ENCODE results near the gene WBP1L. TPM values are rescaled to one million over a fixed set of nuclear protein-coding genes. Genes with fewer than 3 reads are reported as not detected.

WBP1L gene
- total RNA-seq, 1 donor from 2014 or later, result 30.7 TPM

DNA sequence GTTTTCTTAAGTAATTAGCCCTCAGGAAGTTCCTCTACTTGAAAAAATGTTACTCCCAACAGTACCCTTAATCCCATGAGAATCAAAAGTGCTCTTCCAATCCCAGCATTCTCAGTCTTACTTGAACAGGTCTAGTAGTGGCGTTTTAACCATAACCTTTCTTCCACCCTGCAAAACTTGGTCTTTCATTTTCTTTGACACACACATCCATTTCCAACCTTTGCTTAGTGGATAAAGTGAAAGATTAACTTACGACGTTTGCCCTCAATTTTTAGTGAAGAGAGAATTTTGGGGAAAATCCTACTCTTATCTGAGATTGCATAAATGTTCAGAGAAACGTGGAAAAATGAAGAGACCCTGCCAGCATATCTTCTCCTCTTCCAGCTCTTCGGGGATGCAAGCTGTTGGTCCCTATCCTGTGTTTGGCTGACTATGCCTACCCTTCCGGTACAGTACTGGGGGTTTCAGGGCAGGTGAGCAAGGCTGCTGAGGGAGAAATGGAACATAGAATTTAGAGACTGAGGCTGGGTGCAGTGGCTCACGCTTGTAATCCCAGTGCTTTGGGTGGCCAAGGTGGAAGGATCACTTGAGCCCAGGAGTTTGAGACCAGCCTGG, 18.8 kb downstream of the WBP1L start:
- H3K9me3 Mint-ChIP-seq (ENCODE audit: low read depth), result peaks cover 2% of the 10 kb centered on the region
- TF ChIP-seq, protein P1, sequence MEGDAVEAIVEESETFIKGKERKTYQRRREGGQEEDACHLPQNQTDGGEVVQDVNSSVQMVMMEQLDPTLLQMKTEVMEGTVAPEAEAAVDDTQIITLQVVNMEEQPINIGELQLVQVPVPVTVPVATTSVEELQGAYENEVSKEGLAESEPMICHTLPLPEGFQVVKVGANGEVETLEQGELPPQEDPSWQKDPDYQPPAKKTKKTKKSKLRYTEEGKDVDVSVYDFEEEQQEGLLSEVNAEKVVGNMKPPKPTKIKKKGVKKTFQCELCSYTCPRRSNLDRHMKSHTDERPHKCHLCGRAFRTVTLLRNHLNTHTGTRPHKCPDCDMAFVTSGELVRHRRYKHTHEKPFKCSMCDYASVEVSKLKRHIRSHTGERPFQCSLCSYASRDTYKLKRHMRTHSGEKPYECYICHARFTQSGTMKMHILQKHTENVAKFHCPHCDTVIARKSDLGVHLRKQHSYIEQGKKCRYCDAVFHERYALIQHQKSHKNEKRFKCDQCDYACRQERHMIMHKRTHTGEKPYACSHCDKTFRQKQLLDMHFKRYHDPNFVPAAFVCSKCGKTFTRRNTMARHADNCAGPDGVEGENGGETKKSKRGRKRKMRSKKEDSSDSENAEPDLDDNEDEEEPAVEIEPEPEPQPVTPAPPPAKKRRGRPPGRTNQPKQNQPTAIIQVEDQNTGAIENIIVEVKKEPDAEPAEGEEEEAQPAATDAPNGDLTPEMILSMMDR (IDR thresholded peaks at IDR 0.05; ENCODE audit: unreplicated experiment), result no peak

DNA sequence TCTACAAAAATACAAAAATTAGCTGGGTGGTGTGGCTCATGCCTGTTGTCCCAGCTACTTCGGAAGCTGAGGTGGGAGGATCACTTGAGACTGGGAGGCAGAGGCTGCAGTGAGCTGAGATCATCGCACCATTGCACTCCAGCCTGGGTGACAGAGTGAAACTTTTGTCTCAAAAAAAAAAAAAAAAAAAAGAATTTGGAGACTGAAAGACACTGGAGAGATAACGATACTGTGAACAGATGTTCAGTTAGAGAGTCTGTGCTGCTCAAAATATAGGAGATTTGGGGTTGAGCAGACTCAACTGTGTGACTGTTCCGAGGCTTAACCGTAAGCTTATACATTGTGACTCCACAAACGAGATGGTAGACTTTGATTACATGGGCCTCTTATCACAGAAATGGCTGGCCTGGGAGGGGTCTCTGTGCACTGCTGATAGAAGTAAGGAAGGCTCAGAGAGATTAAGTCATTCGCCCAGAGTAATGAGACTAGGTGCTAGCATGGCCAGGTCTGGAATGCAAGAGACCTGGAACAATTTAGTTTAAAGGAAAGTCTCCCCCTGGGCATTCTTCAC, 19.4 kb downstream of the WBP1L start:
- Mint-ChIP-seq H3K27me3 (no peaks in the 10 kb centered on the region), H3K36me3 (ENCODE audit: insufficient read depth) (peaks cover 7% of the 10 kb centered on the region), H3K4me3 (ENCODE audit: low read depth) (no peak overlapping the region), H3K4me1 (ENCODE audit: low read depth) (peaks cover 15% of the 10 kb centered on the region), H3K27ac (peak overlapping the region; percentile 35), H3K9me3 (ENCODE audit: low read depth) (peaks cover 2% of the 10 kb centered on the region)
- TF ChIP-seq, protein P1 (IDR thresholded peaks at IDR 0.05; ENCODE audit: unreplicated experiment), result no peak
- no peak for DNase-seq (ENCODE audit: low spot score, unreplicated experiment)

More for the DNA sequence above, 18.8 kb downstream of the WBP1L start:
- peak overlapping the region; percentile 35 for H3K27ac Mint-ChIP-seq
- no peaks in the 10 kb centered on the region for H3K27me3 Mint-ChIP-seq
- H3K4me1 Mint-ChIP-seq (ENCODE audit: low read depth), result peaks cover 15% of the 10 kb centered on the region
- DNase-seq (ENCODE audit: low spot score, unreplicated experiment), result no peak
- H3K4me3 Mint-ChIP-seq (ENCODE audit: low read depth), result no peak overlapping the region
- H3K36me3 Mint-ChIP-seq (ENCODE audit: insufficient read depth), result peaks cover 7% of the 10 kb centered on the region

DNA sequence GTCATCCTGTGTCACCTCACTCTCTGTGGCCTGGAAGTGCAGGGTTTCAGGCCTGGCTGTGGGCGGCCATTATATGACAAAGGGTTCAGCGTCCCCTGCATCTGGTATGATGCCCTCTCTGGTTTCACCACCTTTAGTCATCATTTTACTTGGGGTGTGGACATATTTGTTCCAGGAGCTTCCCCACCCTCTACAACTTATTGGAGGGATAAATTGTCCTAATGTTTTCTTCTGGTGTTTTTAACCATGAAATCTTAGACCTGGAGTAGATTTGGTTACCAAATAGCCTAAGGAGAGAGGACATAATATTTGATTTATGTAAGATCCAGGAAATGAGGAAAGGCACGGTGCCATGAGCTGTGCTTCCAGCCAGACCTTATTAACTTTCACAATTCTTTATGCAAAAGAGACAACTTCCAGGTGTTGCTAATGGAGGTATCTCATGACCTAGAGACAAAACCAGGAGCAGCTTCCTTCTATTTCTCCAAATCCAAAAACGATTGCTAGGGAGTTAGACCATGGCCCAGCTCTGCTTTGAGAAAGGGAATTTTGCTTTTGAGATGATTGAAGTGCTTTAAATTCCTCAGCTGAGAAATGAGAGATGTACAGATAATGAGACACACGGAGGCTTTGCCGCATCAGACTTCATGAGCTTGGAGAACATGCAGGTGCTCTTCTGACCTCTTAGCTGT, 20.9 kb downstream of the WBP1L start:
- no peak for DNase-seq (ENCODE audit: low spot score, unreplicated experiment)
- Mint-ChIP-seq H3K4me3 (ENCODE audit: low read depth) (no peak overlapping the region), H3K27ac (no peak overlapping the region)

DNA sequence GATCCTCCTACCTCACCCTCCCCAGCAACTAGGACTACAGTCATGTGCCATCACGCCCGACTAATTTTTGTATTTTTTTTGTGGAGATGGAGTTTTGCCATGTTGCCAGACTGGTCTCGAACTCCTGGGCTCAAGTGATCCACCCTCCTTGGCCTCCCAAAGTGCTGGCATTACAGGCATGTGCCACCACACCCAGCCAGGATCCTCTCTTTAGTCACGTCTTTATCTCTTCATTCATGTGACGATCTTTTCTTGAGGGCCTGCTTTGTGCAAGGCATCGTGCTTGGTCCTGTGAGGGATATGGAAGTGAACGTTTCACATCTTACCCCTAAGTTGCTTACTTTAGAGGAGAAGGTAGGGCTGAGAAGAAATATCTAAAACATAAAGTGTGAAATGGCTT, 21.6 kb downstream of the WBP1L start:
- TF ChIP-seq, protein P1 (IDR thresholded peaks at IDR 0.05; ENCODE audit: unreplicated experiment), result no peak
- no peaks in the 10 kb centered on the region for H3K9me3 Mint-ChIP-seq (ENCODE audit: low read depth)

More for the DNA sequence above, 20.9 kb downstream of the WBP1L start:
- Mint-ChIP-seq H3K36me3 (ENCODE audit: insufficient read depth) (peaks cover 5% of the 10 kb centered on the region), H3K27me3 (no peaks in the 10 kb centered on the region), H3K9me3 (ENCODE audit: low read depth) (no peaks in the 10 kb centered on the region), H3K4me1 (ENCODE audit: low read depth) (peaks cover 18% of the 10 kb centered on the region)
- TF ChIP-seq, protein P1 (IDR thresholded peaks at IDR 0.05; ENCODE audit: unreplicated experiment), result no peak

DNA sequence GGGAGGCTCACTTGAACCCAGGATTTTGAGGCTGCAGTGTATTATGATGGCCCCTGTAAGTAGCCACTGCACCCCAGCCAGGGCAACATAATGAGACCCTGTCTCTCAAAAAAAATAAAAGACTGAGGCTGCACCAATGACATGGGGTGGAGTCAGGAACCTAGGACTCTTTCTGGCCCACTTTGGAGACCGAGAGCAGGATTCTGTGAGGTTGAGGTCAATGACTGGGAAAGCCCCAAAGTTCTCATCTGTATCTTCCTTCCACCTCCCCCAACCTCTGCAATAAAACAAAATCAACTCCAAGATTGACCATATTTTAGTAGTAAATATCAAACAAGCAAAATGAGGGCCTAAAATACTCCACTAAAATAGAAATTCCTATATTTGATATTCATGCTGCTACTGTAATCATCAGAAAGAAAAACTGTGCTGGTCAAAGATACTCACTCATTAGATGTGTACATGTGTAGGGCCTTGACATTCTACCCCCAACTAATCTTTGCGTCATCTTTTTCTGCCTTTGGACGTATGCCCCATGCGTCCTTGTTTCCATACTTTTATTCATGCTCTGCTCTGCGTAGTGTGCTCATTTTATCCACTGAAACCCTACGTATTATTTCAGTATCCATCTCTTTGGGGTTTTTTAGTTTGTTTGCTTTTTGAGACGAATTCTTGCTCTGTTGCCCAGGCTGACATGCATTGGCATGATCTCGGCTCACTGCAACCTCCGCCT, 23.8 kb downstream of the WBP1L start:
- TF ChIP-seq, protein P1 (IDR thresholded peaks at IDR 0.05; ENCODE audit: unreplicated experiment), result no peak
- no peak overlapping the region for H3K4me3 Mint-ChIP-seq (ENCODE audit: low read depth)

More for the DNA sequence above, 21.6 kb downstream of the WBP1L start:
- Mint-ChIP-seq H3K27ac (no peak overlapping the region), H3K36me3 (ENCODE audit: insufficient read depth) (peaks cover 5% of the 10 kb centered on the region), H3K4me3 (ENCODE audit: low read depth) (no peak overlapping the region), H3K4me1 (ENCODE audit: low read depth) (peaks cover 24% of the 10 kb centered on the region), H3K27me3 (no peaks in the 10 kb centered on the region)
- DNase-seq (ENCODE audit: low spot score, unreplicated experiment), result no peak

More for the DNA sequence above, 23.8 kb downstream of the WBP1L start:
- H3K36me3 Mint-ChIP-seq (ENCODE audit: insufficient read depth), result peaks cover 5% of the 10 kb centered on the region
- H3K27ac Mint-ChIP-seq, result no peak overlapping the region
- H3K4me1 Mint-ChIP-seq (ENCODE audit: low read depth), result peaks cover 20% of the 10 kb centered on the region
- no peaks in the 10 kb centered on the region for H3K9me3 Mint-ChIP-seq (ENCODE audit: low read depth)
- DNase-seq (ENCODE audit: low spot score, unreplicated experiment), result no peak
- H3K27me3 Mint-ChIP-seq, result no peaks in the 10 kb centered on the region
